Erythroblast (primary cell): Measurements from ENCODE around the gene CTAGE6.
"Not testable (repeated sequence)": the region's sequence is repeated elsewhere in the genome, so short reads cannot be mapped to it uniquely, and the experiment has no call there.

ENCODE experiments used
- GATA1 ChIP-seq: IDR thresholded peaks from 2 replicates; pipeline ENCODE4 v1.6.1; 2011; ENCODE audit warnings: low read depth, mild to moderate bottlenecking, control low read depth, low read length, moderate library complexity
- POLR2A ChIP-seq: IDR thresholded peaks from 2 replicates; pipeline ENCODE4 v1.6.1; 2011; ENCODE audit warnings: mild to moderate bottlenecking, low read length

DNA sequence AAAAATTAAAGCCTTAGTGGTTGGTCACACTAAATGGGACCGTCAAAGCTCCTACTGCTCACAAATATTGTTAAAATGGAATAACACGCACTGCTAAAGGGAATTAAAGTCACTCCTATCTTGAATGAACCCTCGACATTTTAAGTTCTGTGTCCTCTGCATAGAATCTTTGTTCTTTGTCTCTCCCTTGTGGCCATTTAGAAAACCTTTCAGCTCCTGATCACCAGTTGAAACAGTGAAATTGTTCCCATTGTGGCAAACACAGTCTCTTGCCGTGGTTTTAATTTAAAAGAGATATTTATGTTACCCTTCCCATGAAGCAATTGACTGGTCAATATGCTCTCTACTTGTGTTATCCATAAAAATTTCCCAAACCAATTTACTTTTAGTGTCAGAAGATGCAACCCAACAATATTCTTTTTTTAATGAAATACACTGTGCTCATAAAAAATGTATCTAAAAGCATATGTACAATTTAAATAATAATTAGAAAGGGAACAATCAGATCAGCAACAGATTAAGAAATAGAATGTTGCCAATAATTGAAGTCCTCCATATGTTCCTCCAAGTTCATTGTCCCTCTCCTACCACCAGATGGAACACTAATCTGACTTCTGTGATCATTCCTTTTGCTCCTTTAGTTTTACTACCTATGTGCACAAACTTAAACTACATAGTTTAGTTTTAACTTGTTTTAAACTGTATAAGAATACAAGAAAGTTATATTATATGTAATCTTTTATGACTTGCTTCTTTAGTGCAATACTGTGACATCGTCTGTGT is 20.3 kb downstream of the CTAGE6 start:
- TF ChIP-seq POLR2A, GATA1: not testable (repeated sequence)
